Testis (tissue), 2 donors: Measurements from ENCODE around the gene GLRA3.

Source experiments
- POLR2A ChIP-seq: fragments of 450-650 bp; IDR thresholded peaks from one replicate; pipeline ENCODE4 v1.6.1; 2017; ENCODE audit warnings: antibody characterized with exemption, mild to moderate bottlenecking, moderate library complexity
- TF ChIP-seq, protein P1 (sequence below), 3 experiments: fragments of 450-650 bp in 2 of 3; fragments of 200-600 bp in 1 of 3; sonication (generic) in 1 of 3; IDR thresholded peaks; one replicate each; pipeline ENCODE4 v1.5.1; 2016 to 2019; ENCODE audit warnings: antibody characterized with exemption in 3 of 3, mild to moderate bottlenecking in 2 of 3, moderate library complexity in 1 of 3

DNA sequence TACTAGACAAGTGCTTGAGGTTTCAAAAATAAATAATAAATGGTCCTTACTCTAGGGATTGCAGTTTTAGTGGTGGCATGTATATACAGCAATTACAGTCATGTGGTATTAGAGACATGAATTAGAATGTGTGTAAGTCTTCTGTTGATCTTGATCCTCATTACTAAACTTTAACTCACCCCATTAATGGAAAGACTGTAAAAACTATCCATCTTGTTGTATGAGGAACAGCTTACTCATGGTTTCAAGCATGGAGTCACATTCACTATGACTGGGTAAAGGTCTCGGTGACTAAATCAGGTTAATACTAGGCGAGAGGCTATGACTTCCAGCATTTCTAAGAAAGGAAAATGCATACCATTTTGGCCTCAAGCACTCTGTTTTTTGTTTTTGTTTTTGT lies 199.8 kb downstream of the GLRA3 start:
- TF ChIP-seq, protein P1, sequence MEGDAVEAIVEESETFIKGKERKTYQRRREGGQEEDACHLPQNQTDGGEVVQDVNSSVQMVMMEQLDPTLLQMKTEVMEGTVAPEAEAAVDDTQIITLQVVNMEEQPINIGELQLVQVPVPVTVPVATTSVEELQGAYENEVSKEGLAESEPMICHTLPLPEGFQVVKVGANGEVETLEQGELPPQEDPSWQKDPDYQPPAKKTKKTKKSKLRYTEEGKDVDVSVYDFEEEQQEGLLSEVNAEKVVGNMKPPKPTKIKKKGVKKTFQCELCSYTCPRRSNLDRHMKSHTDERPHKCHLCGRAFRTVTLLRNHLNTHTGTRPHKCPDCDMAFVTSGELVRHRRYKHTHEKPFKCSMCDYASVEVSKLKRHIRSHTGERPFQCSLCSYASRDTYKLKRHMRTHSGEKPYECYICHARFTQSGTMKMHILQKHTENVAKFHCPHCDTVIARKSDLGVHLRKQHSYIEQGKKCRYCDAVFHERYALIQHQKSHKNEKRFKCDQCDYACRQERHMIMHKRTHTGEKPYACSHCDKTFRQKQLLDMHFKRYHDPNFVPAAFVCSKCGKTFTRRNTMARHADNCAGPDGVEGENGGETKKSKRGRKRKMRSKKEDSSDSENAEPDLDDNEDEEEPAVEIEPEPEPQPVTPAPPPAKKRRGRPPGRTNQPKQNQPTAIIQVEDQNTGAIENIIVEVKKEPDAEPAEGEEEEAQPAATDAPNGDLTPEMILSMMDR (IDR thresholded peaks at IDR 0.05): no peak
- TF ChIP-seq POLR2A: no peak
